Activated CD4-positive, alpha-beta T cell treated with anti-CD3 and anti-CD28 coated beads for 36 hours (primary cell): Measurements from ENCODE around the gene SELENOW. TPM values are rescaled to one million over a fixed set of nuclear protein-coding genes. Genes with fewer than 3 reads are reported as not detected.
"Not testable (repeated sequence)": the region's sequence is repeated elsewhere in the genome, so short reads cannot be mapped to it uniquely, and the experiment has no call there.

Source experiments
- ATAC-seq: fragments of 200-7000 bp; cut with Tn5 transposase; one replicate; pipeline ENCODE4 v1.10.0; 2021; ENCODE audit warnings: mild to moderate bottlenecking, moderate library complexity
- CTCF ChIA-PET: fragments of 350-600 bp; sonication (Branson Sonifier 250); formaldehyde crosslinking; loops from one replicate; lab custom pipeline; 2021; ENCODE audit warnings: antibody characterized with exemption; lab: Charles Lee
- POLR2A ChIA-PET: fragments of 350-600 bp; sonication (Branson Sonifier 250); formaldehyde crosslinking; loops from one replicate; lab custom pipeline; 2021; ENCODE audit warnings: antibody characterized with exemption, inconsistent platforms; lab: Charles Lee
- DNase-seq: peaks from one replicate; pipeline ENCODE4 v3.0.0-alpha.2; 2020
- H3K27ac Mint-ChIP-seq: one replicate; pipeline ENCODE4 v1.8.0; 2021; ENCODE audit warnings: mixed read lengths
- H3K27me3 Mint-ChIP-seq: one replicate; pipeline ENCODE4 v1.8.0; 2021; ENCODE audit warnings: mixed read lengths
- H3K36me3 Mint-ChIP-seq: one replicate; pipeline ENCODE4 v1.8.0; 2021; ENCODE audit warnings: low read depth, mixed read lengths
- H3K4me1 Mint-ChIP-seq: one replicate; pipeline ENCODE4 v1.8.0; 2021; ENCODE audit warnings: mixed read lengths
- H3K4me3 Mint-ChIP-seq: one replicate; pipeline ENCODE4 v1.8.0; 2021; ENCODE audit warnings: mild to moderate bottlenecking, moderate library complexity, mixed read lengths
- H3K9me3 Mint-ChIP-seq: one replicate; pipeline ENCODE4 v1.8.0; 2021; ENCODE audit warnings: low read depth, mixed read lengths
- intact Hi-C, 2 experiments: fragments of 100-400 bp; cut with DNase I in 1 of 2; cut with micrococcal nuclease in 1 of 2; formaldehyde crosslinking; loops; one replicate each; pipeline versions ENCODE4 v1.14.2 to v1.15.1; 2022 to 2024; cut with DNase I, micrococcal nuclease
- total RNA-seq, 2 experiments: library from RNA; stranded (reverse); gene quantifications; one replicate each; pipeline ENCODE4 v1.2.3, GENCODE V29; 2021

The SELENOW gene
- total RNA-seq, 2 experiments from 2014 or later, result 150 to 178 TPM

DNA sequence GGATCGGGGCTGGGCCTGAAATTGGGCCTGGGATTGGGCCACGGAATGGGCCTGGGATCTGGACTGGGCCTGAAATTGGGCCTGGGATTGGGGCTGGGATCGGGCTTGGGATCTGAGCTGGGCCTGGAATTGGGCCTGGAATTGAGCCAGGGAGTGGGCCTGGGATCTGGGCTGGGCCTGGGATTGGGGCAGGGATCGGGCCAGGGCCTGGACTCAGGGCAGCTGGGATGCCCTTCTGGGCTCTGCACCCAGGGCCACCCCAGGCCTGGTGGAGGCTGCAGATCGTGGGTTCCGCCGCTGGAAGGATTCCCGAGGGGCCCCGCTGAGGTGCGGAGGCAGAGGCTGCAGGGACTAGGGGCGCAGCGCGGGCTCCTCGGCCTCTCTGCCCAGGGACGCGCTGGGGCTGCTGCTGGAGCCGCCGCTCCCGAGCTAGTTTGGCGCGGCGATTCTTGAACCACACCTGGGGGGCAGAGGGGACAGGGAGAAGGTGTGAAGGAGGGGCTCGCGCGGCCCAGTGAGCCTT lies 24.1 kb downstream of the SELENOW start:
- intact Hi-C loops, result no loop called here
- H3K27ac Mint-ChIP-seq, result no peak overlapping the region
- H3K27me3 Mint-ChIP-seq, result peaks cover 3% of the 10 kb centered on the region
- no peak overlapping the region for H3K4me3 Mint-ChIP-seq
- H3K9me3 Mint-ChIP-seq, result peaks cover 5% of the 10 kb centered on the region
- POLR2A ChIA-PET, result no interaction called here
- H3K36me3 Mint-ChIP-seq, result no peaks in the 10 kb centered on the region
- no peaks in the 10 kb centered on the region for H3K4me1 Mint-ChIP-seq
- ATAC-seq (no peak), DNase-seq (no peak)
- CTCF ChIA-PET, result no interaction called here

DNA sequence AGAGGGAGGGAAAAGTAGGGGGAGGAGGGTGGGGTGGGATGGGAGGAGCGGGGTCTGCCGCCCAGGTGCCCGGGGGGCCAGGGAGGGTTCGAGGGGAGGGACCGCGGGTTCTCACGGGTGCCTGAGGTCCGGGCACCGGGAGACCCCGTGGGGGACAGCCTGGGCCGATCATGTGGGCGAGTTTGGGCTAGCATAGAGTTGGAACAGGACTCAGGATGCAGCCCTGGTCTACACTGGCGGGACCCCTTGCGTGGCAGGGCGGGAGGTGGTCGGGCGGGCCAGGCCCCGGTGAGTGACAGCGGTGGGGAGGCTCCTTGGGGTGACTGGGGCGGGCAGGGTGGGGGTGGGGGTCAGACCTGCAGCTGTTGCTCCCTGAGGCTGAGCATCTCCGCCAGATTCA lies 24.6 kb downstream of the SELENOW start:
- CTCF ChIA-PET, intact Hi-C loops, H3K36me3 Mint-ChIP-seq, H3K27ac Mint-ChIP-seq, H3K4me1 Mint-ChIP-seq, H3K27me3 Mint-ChIP-seq, H3K4me3 Mint-ChIP-seq, DNase-seq, ATAC-seq, POLR2A ChIA-PET, H3K9me3 Mint-ChIP-seq: not testable (repeated sequence)

DNA sequence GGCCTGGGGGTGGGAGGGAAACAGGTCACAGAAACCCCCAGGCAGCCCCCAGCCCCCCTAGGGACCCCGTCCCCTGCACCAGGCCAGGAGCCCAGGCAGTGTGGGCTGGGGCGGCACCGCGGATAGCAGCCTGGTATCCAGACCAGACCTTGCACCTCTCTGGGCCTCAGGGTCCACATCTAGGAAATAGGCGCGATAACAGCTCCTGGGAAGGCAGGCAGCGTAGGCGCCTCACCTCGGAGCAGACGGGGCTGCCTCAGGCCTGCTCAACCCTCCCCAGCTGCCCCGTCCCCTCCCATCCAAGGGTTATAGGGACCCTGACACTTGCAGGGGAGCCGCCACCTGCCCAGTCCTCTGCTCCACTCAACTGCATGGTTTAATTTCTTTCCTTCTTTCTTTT lies 25.2 kb downstream of the SELENOW start:
- H3K4me1 Mint-ChIP-seq, H3K9me3 Mint-ChIP-seq, H3K27me3 Mint-ChIP-seq, H3K36me3 Mint-ChIP-seq, DNase-seq, CTCF ChIA-PET, H3K27ac Mint-ChIP-seq, POLR2A ChIA-PET, ATAC-seq, H3K4me3 Mint-ChIP-seq, intact Hi-C loops: not testable (repeated sequence)

DNA sequence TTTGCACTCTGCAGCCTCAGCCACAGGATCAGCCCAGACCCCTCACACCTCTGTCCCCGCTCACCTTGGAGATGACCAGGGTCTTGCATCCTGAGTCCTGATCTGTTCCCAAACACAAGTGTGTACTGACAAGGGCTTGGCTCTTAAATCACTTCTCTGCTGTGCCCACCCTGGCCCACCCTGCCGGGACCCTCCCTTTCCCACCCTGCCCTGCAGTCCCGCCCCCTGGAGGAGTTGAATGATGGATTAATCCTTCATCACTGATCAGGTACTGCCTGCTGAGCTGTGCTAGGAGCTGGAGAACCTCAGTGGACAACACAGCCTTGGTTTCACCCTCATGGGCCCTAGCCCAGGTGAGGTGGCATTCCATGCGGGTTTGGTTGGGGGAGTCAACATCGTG lies 25.9 kb downstream of the SELENOW start, which contains the start of gene TPRX1:
TPRX1 (minus strand) TSS at position 101 of the 400 bp plus-strand sequence; CDS start at position 89, 12 bp downstream.
- DNase-seq, CTCF ChIA-PET, H3K27me3 Mint-ChIP-seq, POLR2A ChIA-PET, H3K4me1 Mint-ChIP-seq, H3K36me3 Mint-ChIP-seq, ATAC-seq, H3K9me3 Mint-ChIP-seq, intact Hi-C loops, H3K4me3 Mint-ChIP-seq, H3K27ac Mint-ChIP-seq: not testable (repeated sequence)

DNA sequence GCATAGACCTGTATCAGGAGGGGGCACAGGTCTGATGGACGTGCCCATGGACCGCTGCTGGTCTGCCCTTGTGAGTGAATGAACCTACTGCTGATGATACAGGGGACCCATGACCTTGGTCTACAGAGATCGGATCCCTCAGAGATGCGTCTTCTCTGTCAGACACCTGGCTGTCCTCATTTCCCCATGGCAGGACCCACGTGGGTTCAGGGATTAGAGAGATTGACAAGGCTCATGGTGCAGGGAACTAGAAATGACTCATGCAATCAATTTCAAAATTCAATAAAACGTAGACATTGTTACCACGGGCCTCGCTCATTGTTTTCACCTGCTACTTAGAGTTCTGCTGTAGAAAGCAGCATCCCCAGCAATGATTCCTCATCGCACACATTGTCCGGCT lies 26.8 kb downstream of the SELENOW start:
- H3K27me3 Mint-ChIP-seq, result no peaks in the 10 kb centered on the region
- no peak for ATAC-seq
- DNase-seq, result no peak
- no peak overlapping the region for H3K4me3 Mint-ChIP-seq
- POLR2A ChIA-PET, result no interaction called here
- intact Hi-C loops, result no loop called here
- CTCF ChIA-PET, result no interaction called here
- H3K9me3 Mint-ChIP-seq, result peaks cover 5% of the 10 kb centered on the region
- no peaks in the 10 kb centered on the region for H3K36me3 Mint-ChIP-seq
- H3K27ac Mint-ChIP-seq, result no peak overlapping the region
- no peaks in the 10 kb centered on the region for H3K4me1 Mint-ChIP-seq

DNA sequence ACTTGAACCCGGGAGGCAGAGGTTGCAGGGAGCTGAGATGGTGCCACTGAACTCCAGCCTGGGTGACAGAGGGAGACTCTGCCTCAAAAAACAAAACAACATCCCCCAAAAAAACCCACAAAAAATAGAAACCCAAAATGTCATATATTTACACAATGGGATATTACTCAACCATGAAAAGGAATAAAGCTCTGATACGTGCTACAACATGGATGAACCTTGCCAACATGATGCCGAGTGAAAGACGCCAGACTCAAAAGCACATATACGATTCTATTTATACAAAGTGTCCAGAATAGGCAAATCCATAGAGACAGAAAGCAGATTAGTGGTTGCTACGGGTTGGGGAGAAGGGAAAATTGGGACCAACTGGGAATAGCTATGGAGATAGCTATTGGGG lies 27.9 kb downstream of the SELENOW start:
- intact Hi-C loops, result no loop called here
- ChIA-PET CTCF (interaction anchor here (0.6 to 1.5 kb wide), 5 partner anchors 14 to 389 kb away, joined by 3 to 6 read pairs (median 4); no protein-coding TSS in a partner anchor), POLR2A (no interaction called here)
- Mint-ChIP-seq H3K27ac (no peak overlapping the region), H3K36me3 (no peaks in the 10 kb centered on the region), H3K4me3 (no peak overlapping the region), H3K9me3 (no peaks in the 10 kb centered on the region), H3K4me1 (no peaks in the 10 kb centered on the region), H3K27me3 (no peaks in the 10 kb centered on the region)
- DNase-seq, result no peak
- no peak for ATAC-seq

DNA sequence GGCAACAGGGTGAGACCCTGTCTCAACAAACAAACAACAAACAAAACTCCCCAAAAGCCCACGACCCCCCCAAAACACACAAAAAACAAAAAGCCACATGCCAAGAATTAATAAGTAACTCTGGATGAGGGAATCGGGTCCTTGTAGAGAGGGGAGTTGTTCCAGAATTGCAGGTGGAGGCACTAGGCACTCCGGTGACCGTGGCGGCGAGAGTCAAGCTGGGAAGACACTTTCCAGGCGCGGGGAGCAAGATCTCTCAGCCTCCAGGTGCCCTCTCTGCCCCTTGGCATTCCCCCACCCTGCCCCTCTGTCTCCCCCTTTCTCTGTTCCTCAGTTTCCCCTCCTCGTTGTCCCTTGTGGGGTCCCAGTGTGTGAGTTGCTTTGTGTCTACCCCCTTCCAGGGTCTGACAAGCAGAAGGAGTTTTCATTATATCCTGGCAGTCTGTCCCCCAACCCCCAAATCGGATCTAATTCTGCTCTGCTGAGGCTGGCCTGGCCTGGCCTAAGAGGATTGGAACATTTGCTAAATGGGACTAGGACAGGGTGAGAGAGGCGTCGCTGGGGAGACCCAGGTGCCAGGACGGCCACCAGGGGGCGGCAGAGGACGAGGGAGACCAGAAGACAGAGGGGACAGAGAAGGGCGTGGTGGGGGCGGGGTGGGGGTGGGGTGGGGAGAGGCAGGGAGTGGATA lies 34.9 kb downstream of the SELENOW start:
- DNase-seq, result peak; percentile 89
- intact Hi-C loops, result loop anchor here (1.0 kb wide), 1 partner anchor 50 kb away; no protein-coding TSS in a partner anchor
- CTCF ChIA-PET, result interaction anchor here (0.6 to 1.6 kb wide), 4 partner anchors 50 to 1798 kb away, joined by 3 to 6 read pairs (median 3); no protein-coding TSS in a partner anchor

DNA sequence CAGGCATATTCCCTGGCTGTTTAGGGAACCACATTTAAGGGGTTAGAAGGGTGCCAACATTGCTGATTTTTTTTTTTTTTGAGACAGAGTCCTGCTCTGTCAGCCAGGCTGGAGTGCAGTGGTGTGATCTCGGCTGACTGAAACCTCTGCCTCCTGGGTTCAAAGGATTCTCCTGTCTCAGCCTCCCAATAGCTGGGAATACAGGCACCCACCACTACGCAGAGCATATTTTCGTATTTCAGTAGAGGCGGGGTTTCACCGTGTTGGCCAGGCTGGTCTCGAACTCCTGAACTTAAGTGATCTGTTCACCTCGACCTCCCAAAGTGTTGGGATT lies 35.5 kb downstream of the SELENOW start:
- DNase-seq (no peak), ATAC-seq (no peak)
- Mint-ChIP-seq H3K4me1 (peaks cover 2% of the 10 kb centered on the region), H3K9me3 (no peaks in the 10 kb centered on the region), H3K27me3 (peaks cover 12% of the 10 kb centered on the region), H3K4me3 (no peak overlapping the region), H3K27ac (no peak overlapping the region), H3K36me3 (no peaks in the 10 kb centered on the region)
- ChIA-PET POLR2A (no interaction called here), CTCF (interaction anchor here (0.9 to 1.6 kb wide), 5 partner anchors 14 to 386 kb away, joined by 3 to 8 read pairs (median 4); no protein-coding TSS in a partner anchor)
- intact Hi-C loops, result loop anchor here (1.0 kb wide), 1 partner anchor 49 kb away; no protein-coding TSS in a partner anchor

More for the DNA sequence above, 34.9 kb downstream of the SELENOW start:
- Mint-ChIP-seq H3K27ac (no peak overlapping the region), H3K4me1 (peaks cover 2% of the 10 kb centered on the region), H3K4me3 (no peak overlapping the region), H3K9me3 (no peaks in the 10 kb centered on the region), H3K36me3 (no peaks in the 10 kb centered on the region), H3K27me3 (peaks cover 7% of the 10 kb centered on the region)
- POLR2A ChIA-PET, result no interaction called here
- ATAC-seq, result peak; percentile 85

DNA sequence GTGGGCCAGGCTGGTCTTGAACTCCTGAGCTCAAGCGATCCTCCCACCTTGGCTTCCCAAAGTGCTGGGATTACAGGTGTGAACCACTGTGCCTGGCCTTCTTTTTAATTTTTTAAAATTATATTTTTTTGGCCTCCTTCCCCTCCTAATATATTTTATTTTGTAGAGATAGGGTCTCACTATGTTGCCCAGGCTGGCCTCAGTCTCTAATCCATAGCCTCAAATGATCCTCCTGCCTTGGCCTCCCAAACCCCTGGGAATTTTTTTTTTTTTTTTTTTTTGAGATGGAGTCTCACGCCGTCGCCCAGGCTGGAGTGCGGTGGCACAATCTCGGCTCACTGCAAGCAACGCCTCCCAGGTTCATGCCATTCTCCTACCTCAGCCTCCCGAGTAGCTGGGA lies 37.8 kb downstream of the SELENOW start:
- H3K9me3 Mint-ChIP-seq, H3K4me3 Mint-ChIP-seq, DNase-seq, H3K27ac Mint-ChIP-seq, ATAC-seq, H3K36me3 Mint-ChIP-seq, intact Hi-C loops, POLR2A ChIA-PET, H3K4me1 Mint-ChIP-seq: not testable (repeated sequence)
- H3K27me3 Mint-ChIP-seq, result peaks cover 29% of the 10 kb centered on the region
- CTCF ChIA-PET, result interaction anchor here (0.6 kb wide), 1 partner anchor 12 kb away, joined by 3 read pairs; no protein-coding TSS in a partner anchor

DNA sequence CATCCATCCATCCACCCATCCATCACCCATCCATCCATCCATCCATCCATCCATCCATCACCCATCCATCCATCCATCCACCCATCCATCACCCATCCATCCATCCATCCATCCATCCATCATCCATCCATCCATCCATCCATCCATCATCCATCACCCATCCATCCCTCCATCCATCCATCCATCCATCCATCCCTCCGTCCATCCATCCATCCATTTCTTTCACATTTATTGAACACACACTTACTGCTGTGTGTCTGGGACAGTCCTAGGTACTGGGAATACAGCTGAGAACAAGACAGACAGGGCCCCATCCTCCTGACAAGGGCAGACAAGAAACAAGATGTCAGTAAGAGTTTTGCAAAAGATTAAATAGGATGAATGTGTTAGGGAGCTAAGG lies 39.7 kb downstream of the SELENOW start:
- intact Hi-C loops, H3K9me3 Mint-ChIP-seq, POLR2A ChIA-PET, H3K27ac Mint-ChIP-seq, H3K36me3 Mint-ChIP-seq, CTCF ChIA-PET, DNase-seq, H3K4me1 Mint-ChIP-seq, ATAC-seq, H3K4me3 Mint-ChIP-seq: not testable (repeated sequence)
- peaks cover 38% of the 10 kb centered on the region for H3K27me3 Mint-ChIP-seq

DNA sequence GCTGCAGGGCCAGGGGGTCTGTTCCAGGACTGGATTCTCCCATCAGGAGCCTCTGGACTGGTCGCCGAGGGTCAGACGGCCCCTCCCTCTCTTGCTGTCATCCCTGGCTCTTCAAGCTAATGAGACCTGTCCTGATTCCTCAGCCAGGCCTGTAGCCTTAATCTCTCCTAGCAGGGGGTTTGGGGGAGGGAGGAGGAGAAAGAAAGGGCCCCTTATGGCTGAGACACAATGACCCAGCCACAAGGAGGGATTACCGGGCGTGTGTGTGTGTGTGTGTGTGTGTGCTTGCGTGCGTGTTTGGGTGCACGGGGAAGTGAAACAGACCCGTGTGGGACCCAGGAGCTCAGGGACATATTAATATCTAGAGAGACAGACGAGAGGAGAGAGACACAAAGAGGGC lies 41.4 kb downstream of the SELENOW start:
- intact Hi-C loops, result no loop called here
- Mint-ChIP-seq H3K27ac (no peak overlapping the region), H3K36me3 (no peaks in the 10 kb centered on the region), H3K9me3 (no peaks in the 10 kb centered on the region), H3K4me1 (no peaks in the 10 kb centered on the region), H3K4me3 (no peak overlapping the region), H3K27me3 (peaks cover 38% of the 10 kb centered on the region)
- no peak for ATAC-seq
- CTCF ChIA-PET, result no interaction called here
- POLR2A ChIA-PET, result interaction anchor here (1.1 kb wide), 1 partner anchor 42 kb away, joined by 4 read pairs; no protein-coding TSS in a partner anchor
- no peak for DNase-seq

DNA sequence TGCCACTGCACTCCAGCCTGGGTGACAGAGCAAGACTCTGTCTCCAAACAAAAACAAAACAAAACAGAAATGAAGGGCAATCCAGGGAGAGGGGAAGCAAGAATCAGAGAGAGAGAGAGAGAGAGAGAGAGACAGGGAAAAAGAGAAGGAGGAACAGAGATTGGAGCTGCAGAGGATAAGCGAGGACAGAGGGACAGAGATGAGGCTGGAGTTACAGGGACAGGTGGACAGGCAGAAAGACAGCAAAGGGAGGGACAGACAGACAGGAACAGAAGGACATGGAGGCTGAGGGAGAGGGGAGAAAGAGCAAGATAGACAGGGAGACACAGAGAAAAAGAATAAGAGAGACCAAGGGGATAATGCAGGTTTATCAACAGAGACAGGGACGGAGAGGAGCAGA lies 41.9 kb downstream of the SELENOW start:
- H3K36me3 Mint-ChIP-seq, result no peaks in the 10 kb centered on the region

More for the DNA sequence above, 41.9 kb downstream of the SELENOW start:
- Mint-ChIP-seq H3K4me3 (no peak overlapping the region), H3K9me3 (no peaks in the 10 kb centered on the region), H3K27me3 (peaks cover 38% of the 10 kb centered on the region), H3K27ac (no peak overlapping the region), H3K4me1 (no peaks in the 10 kb centered on the region)
- ChIA-PET CTCF (no interaction called here), POLR2A (interaction anchor here (1.1 kb wide), 1 partner anchor 42 kb away, joined by 4 read pairs; no protein-coding TSS in a partner anchor)
- intact Hi-C loops, result no loop called here
- ATAC-seq (no peak), DNase-seq (no peak)
